ENCODE data around the gene INHBB. TPM values are rescaled to one million over a fixed set of nuclear protein-coding genes. Genes with fewer than 3 reads are reported as not detected.

Gene INHBB
- total and polyA plus RNA-seq, 9 of the 15 experiments (the other 6 are each of a cell fraction or from before 2014, with no cell fraction given) = not detected

GRCh38 chr2:120317916-120318315 lies 28.0 kb upstream of the INHBB start:
- in situ Hi-C loops (cut with MboI) = loop anchor here (10.0 kb wide), 1 partner anchor 203 kb away; no protein-coding TSS in a partner anchor
- Histone ChIP-seq H3K27me3 (ENCODE audit: control insufficient read depth in 2 of 2, insufficient read depth in 2 of 2, low read length in 2 of 2) (peaks cover 51 to 84% of the 10 kb centered on the region in 2 experiments), H3K9me1 (ENCODE audit: control insufficient read depth, insufficient read depth, low read length) (peaks cover 4% of the 10 kb centered on the region), H3K4me2 (ENCODE audit: insufficient read depth, low read length) (no peak overlapping the region), H4K20me1 (replicated peaks; ENCODE audit: control insufficient read depth, insufficient read depth, low read length) (peaks cover 19% of the 10 kb centered on the region), H3K27ac (ENCODE audit: extremely low read depth, low read depth, low read length) (no peak overlapping the region), H3K9ac (ENCODE audit: insufficient read depth in 1 of 2, low read depth in 2 of 2, low read length in 2 of 2) (no peak overlapping the region), H3K4me3 (no peak overlapping the region), H3K79me2 (ENCODE audit: control insufficient read depth, insufficient read depth, low read length) (no peaks in the 10 kb centered on the region), H2AFZ (ENCODE audit: low read depth, low read length) (no peak overlapping the region), H3K36me3 (ENCODE audit: control insufficient read depth, insufficient read depth, low read length) (no peaks in the 10 kb centered on the region), H3K4me1 (replicated peaks in 1 of 2; ENCODE audit: control insufficient read depth in 2 of 2, insufficient read depth in 2 of 2, low read length in 2 of 2) (peaks cover 0 to 6% of the 10 kb centered on the region in 2 experiments; a peak in 2 of 5 replicates), H3K9me3 (replicated peaks; ENCODE audit: control insufficient read depth, insufficient read depth, low read depth, low read length) (no peaks in the 10 kb centered on the region)
- POLR2A ChIA-PET = interaction anchor here (0.6 kb wide), 1 partner anchor 122 kb away, joined by 3 read pairs; no protein-coding TSS in a partner anchor
- TF ChIP-seq ZNF696 (CRISPR knock-in tag; conservative IDR thresholded peaks at IDR 0.05) (no peak), POLR2G (IDR thresholded peaks at IDR 0.05; ENCODE audit: low read depth, low read length) (no peak)
- ATAC-seq = no peak
- CTCF ChIA-PET (ENCODE audit: low intra/inter-chr PET ratio) = no interaction called here
- no TSS peak for BruUV-seq (replicated peaks)
- no peak for DNase-seq (ENCODE audit: extremely low read depth in 1 of 4, low spot score in 3 of 4)
- FAIRE-seq = no peak
- 0% methylated on average over 8 of the region's 8 CpGs for WGBS (ENCODE audit: insufficient coverage, low coverage, missing lambda C conversion rate)
- intact Hi-C loops (cut with micrococcal nuclease) = loop anchor here (10.0 kb wide), 2 partner anchors 303 to 357 kb away; partner anchors contain the start of gene EPB41L5

DNA sequence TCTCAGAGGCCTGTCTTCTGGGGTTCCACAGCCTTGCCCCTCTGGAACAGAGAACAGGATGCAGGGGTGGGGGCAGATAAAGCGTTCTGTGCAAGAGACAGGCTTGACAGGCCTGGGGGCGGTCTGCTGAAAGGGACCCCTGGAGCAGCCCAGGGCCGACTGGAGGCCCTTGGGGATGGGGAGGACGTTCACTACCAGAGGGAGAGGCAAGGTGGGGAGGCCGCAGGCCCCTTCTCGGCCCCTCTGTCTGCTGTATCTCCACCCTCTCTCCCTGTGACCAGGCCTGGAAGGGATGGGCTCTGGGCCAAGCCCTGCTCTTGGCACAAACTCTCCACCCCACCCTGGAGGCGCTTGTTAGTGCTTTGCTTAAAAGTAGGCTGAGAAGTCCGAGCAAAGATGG lies 27.3 kb upstream of the INHBB start:
- H3K9ac ChIP-seq (ENCODE audit: insufficient read depth in 1 of 2, low read depth in 2 of 2, low read length in 2 of 2) = no peak overlapping the region
- intact Hi-C loops (cut with micrococcal nuclease) (loop anchor here (10.0 kb wide), 2 partner anchors 304 to 356 kb away; partner anchors contain the start of gene EPB41L5), in situ Hi-C loops (cut with MboI) (loop anchor here (10.0 kb wide), 1 partner anchor 204 kb away; no protein-coding TSS in a partner anchor)
- 0% methylated on average over 5 of the region's 8 CpGs for WGBS (ENCODE audit: insufficient coverage, low coverage, missing lambda C conversion rate)
- ATAC-seq (no peak), FAIRE-seq (no peak), DNase-seq (ENCODE audit: extremely low read depth in 1 of 4, low spot score in 3 of 4) (no peak)
- H3K27me3 ChIP-seq (ENCODE audit: control insufficient read depth in 2 of 2, insufficient read depth in 2 of 2, low read length in 2 of 2) = peaks cover 52 to 84% of the 10 kb centered on the region in 2 experiments
- ChIA-PET CTCF (ENCODE audit: low intra/inter-chr PET ratio) (no interaction called here), POLR2A (interaction anchor here (0.6 kb wide), 1 partner anchor 123 kb away, joined by 3 read pairs; no protein-coding TSS in a partner anchor)
- no peak overlapping the region for H2AFZ ChIP-seq (ENCODE audit: low read depth, low read length)
- no peak overlapping the region for H3K4me3 ChIP-seq
- BruUV-seq (replicated peaks) = no TSS peak
- no peaks in the 10 kb centered on the region for H3K36me3 ChIP-seq (ENCODE audit: control insufficient read depth, insufficient read depth, low read length)
- no peak overlapping the region for H3K4me2 ChIP-seq (ENCODE audit: insufficient read depth, low read length)
- H3K79me2 ChIP-seq (ENCODE audit: control insufficient read depth, insufficient read depth, low read length) = no peaks in the 10 kb centered on the region
- no peaks in the 10 kb centered on the region for H3K9me3 ChIP-seq (replicated peaks; ENCODE audit: control insufficient read depth, insufficient read depth, low read depth, low read length)
- peaks cover 19% of the 10 kb centered on the region for H4K20me1 ChIP-seq (replicated peaks; ENCODE audit: control insufficient read depth, insufficient read depth, low read length)
- H3K27ac ChIP-seq (ENCODE audit: extremely low read depth, low read depth, low read length) = no peak overlapping the region
- peaks cover 1 to 9% of the 10 kb centered on the region in 2 experiments; a peak in 3 of 5 replicates for H3K4me1 ChIP-seq (replicated peaks in 1 of 2; ENCODE audit: control insufficient read depth in 2 of 2, insufficient read depth in 2 of 2, low read length in 2 of 2)
- peaks cover 2% of the 10 kb centered on the region for H3K9me1 ChIP-seq (ENCODE audit: control insufficient read depth, insufficient read depth, low read length)
- TF ChIP-seq TAL1 (IDR thresholded peaks at IDR 0.05) (no peak), ERF (CRISPR knock-in tag; IDR thresholded peaks at IDR 0.05) (no peak), ZBTB40 (IDR thresholded peaks at IDR 0.05) (no peak), ZBTB40 (CRISPR knock-in tag; IDR thresholded peaks at IDR 0.05) (no peak), ZNF589 (CRISPR knock-in tag; IDR thresholded peaks at IDR 0.05; ENCODE audit: low read depth) (no peak)

Measured in K562 (cell line).